ENCODE results near the gene WASHC2C.
"Not testable (repeated sequence)": the region's sequence is repeated elsewhere in the genome, so short reads cannot be mapped to it uniquely, and the experiment has no call there.

DNA sequence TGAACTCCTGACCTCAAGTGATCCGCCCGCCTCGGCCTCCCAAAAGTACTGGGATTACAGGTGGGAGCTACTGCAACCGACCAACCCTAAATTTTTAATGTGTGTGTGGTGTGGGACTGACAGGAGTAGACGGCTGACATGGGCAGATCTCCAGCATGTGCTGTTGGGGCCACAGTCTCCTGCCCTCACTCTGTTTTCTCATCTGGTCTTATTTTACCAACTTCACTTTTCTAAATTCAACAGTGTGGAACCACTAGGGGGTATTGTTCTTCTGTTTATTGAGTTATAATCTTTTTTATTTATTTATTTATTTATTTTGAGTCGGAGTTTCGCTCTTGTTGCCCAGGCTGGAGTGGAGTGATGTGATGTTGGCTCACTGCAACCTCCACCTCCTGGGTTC is 14.9 kb downstream of the WASHC2C start:
- TF ChIP-seq, protein P1, sequence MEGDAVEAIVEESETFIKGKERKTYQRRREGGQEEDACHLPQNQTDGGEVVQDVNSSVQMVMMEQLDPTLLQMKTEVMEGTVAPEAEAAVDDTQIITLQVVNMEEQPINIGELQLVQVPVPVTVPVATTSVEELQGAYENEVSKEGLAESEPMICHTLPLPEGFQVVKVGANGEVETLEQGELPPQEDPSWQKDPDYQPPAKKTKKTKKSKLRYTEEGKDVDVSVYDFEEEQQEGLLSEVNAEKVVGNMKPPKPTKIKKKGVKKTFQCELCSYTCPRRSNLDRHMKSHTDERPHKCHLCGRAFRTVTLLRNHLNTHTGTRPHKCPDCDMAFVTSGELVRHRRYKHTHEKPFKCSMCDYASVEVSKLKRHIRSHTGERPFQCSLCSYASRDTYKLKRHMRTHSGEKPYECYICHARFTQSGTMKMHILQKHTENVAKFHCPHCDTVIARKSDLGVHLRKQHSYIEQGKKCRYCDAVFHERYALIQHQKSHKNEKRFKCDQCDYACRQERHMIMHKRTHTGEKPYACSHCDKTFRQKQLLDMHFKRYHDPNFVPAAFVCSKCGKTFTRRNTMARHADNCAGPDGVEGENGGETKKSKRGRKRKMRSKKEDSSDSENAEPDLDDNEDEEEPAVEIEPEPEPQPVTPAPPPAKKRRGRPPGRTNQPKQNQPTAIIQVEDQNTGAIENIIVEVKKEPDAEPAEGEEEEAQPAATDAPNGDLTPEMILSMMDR (IDR thresholded peaks at IDR 0.05): not testable (repeated sequence)
- TF ChIP-seq POLR2A, POLR2AphosphoS5 (IDR thresholded peaks at IDR 0.05): not testable (repeated sequence)

Measured in stomach (tissue), 4 donors.